Naive B cell (primary cell): ENCODE results near the gene ZMYM3. TPM values are rescaled to one million over a fixed set of nuclear protein-coding genes. Genes with fewer than 3 reads are reported as not detected.
"Not testable (repeated sequence)": the region's sequence is repeated elsewhere in the genome, so short reads cannot be mapped to it uniquely, and the experiment has no call there.

ENCODE experiments used
- ATAC-seq, 2 donors: fragments of 150-1000 bp; cut with Tn5 transposase; 2 replicates each; pipeline ENCODE4 v1.10.0; 2021; ENCODE audit warnings: low read depth in 2 of 2, mild to moderate bottlenecking in 2 of 2, moderate library complexity in 2 of 2
- DNase-seq: peaks from one replicate; pipeline ENCODE4 v3.0.0; 2022
- H3K27ac Mint-ChIP-seq, 6 donors: one replicate each; pipeline ENCODE4 v1.8.0; 2020 to 2022; ENCODE audit warnings: mild to moderate bottlenecking in 6 of 6, mixed read lengths in 6 of 6, moderate library complexity in 5 of 6, inconsistent platforms in 2 of 6
- H3K27me3 Mint-ChIP-seq, 3 donors: one replicate each; pipeline ENCODE4 v1.8.0; 2021 to 2022; ENCODE audit warnings: mixed read lengths in 3 of 3, mild to moderate bottlenecking in 1 of 3
- H3K36me3 Mint-ChIP-seq, 2 donors: one replicate each; pipeline ENCODE4 v1.8.0; 2020 to 2022; ENCODE audit warnings: mixed read lengths in 2 of 2, inconsistent platforms in 1 of 2, mild to moderate bottlenecking in 1 of 2
- H3K4me1 Mint-ChIP-seq, 3 donors: one replicate each; pipeline ENCODE4 v1.8.0; 2020 to 2022; ENCODE audit warnings: mixed read lengths in 3 of 3, inconsistent platforms in 1 of 3, mild to moderate bottlenecking in 1 of 3, moderate library complexity in 1 of 3
- H3K4me3 Mint-ChIP-seq, 8 donors: one replicate each; pipeline ENCODE4 v1.8.0; 2020 to 2022; ENCODE audit warnings: mild to moderate bottlenecking in 8 of 8, mixed read lengths in 8 of 8, moderate library complexity in 8 of 8, inconsistent platforms in 2 of 8
- H3K9me3 Mint-ChIP-seq, 7 donors: one replicate each; pipeline ENCODE4 v1.8.0; 2020 to 2022; ENCODE audit warnings: mixed read lengths in 7 of 7, mild to moderate bottlenecking in 5 of 7, inconsistent platforms in 2 of 7, moderate library complexity in 1 of 7
- polyA plus RNA-seq, 6 donors: library from polyadenylated mRNA; unstranded; fragments of 300-500 nt; fragmentation: Illumina TruSeq; gene quantifications; one replicate each; pipeline ENCODE4 v1.2.3, GENCODE V29; 2021; ENCODE audit warnings: low read depth in 6 of 6

The ZMYM3 gene
- 10 to 100 TPM in 1 of 6 donors, 1 to 10 TPM in 5; 5.8 to 10.0 (median 7.8) TPM for polyA plus RNA-seq

- Mint-ChIP-seq H3K36me3 (peaks cover 0 to 7% of the 10 kb centered on the region in 2 donors), H3K4me1 (peaks cover 18 to 27% (median 26%) of the 10 kb centered on the region in 3 donors), H3K4me3 (peak within 1 kb of the TSS; percentile 81 to 96 (median 95)), H3K27ac (peak within 1 kb of the TSS; percentile 82 to 98 (median 94)), H3K9me3 (peaks cover 0 to 1% (median 0%) of the 10 kb centered on the region in 7 donors), H3K27me3 (no peaks in the 10 kb centered on the region)
- DNase-seq (peak; percentile 79), ATAC-seq (peak; percentile 83)
Measured at GRCh38 chrX:71254092-71254963, at the start of gene ZMYM3. TSS of gene ZMYM3 (minus strand) at chrX:71254140. CDS start at chrX:71253255, 885 bp downstream.

- Mint-ChIP-seq H3K4me3 (no peak overlapping the region), H3K9me3 (peaks cover 0 to 4% (median 0%) of the 10 kb centered on the region in 7 donors), H3K27me3 (no peaks in the 10 kb centered on the region), H3K27ac (peak overlapping the region in 1 of 6 donors; percentile 87), H3K4me1 (no peaks in the 10 kb centered on the region), H3K36me3 (no peaks in the 10 kb centered on the region)
- DNase-seq (no peak), ATAC-seq (no peak)
Measured at GRCh38 chrX:71302461-71303213, 48.7 kb upstream of the ZMYM3 start.

- Mint-ChIP-seq H3K27me3 (no peaks in the 10 kb centered on the region), H3K27ac (peak within 1 kb of the TSS in 4 of 6 donors; percentile 67 to 77 (median 69)), H3K9me3 (peaks cover 0 to 4% (median 0%) of the 10 kb centered on the region in 7 donors), H3K36me3 (no peaks in the 10 kb centered on the region), H3K4me3 (peak within 1 kb of the TSS in 1 of 8 donors; percentile 29), H3K4me1 (no peaks in the 10 kb centered on the region)
- no peak for DNase-seq
- no peak for ATAC-seq
Measured at GRCh38 chrX:71301195-71301924, 47.4 kb upstream of the ZMYM3 start, which contains the start of gene ITGB1BP2. TSS of gene ITGB1BP2 (plus strand) at chrX:71301750. CDS start at chrX:71301807, 57 bp downstream.

- H3K36me3 Mint-ChIP-seq, ATAC-seq, H3K9me3 Mint-ChIP-seq, H3K4me3 Mint-ChIP-seq, DNase-seq, H3K4me1 Mint-ChIP-seq, H3K27me3 Mint-ChIP-seq: not testable (repeated sequence)
- peak overlapping the region in 2 of 6 donors; percentile 67 to 69 for H3K27ac Mint-ChIP-seq
Measured at GRCh38 chrX:71300495-71300894, 46.6 kb upstream of the ZMYM3 start.

- not testable (repeated sequence) for H3K4me3 Mint-ChIP-seq, H3K27me3 Mint-ChIP-seq, H3K36me3 Mint-ChIP-seq, DNase-seq, H3K9me3 Mint-ChIP-seq, H3K27ac Mint-ChIP-seq, H3K4me1 Mint-ChIP-seq, ATAC-seq
Measured at GRCh38 chrX:71300064-71300463, 46.1 kb upstream of the ZMYM3 start.

- Mint-ChIP-seq H3K4me1 (no peaks in the 10 kb centered on the region), H3K9me3 (no peaks in the 10 kb centered on the region), H3K36me3 (no peaks in the 10 kb centered on the region), H3K4me3 (no peak overlapping the region), H3K27ac (no peak overlapping the region), H3K27me3 (no peaks in the 10 kb centered on the region)
- no peak for ATAC-seq
- DNase-seq: no peak
Measured at GRCh38 chrX:71298119-71298518, 44.2 kb upstream of the ZMYM3 start.

- H3K9me3 Mint-ChIP-seq: no peaks in the 10 kb centered on the region
- H3K27ac Mint-ChIP-seq: peak overlapping the region in 1 of 6 donors; percentile 29
- no peaks in the 10 kb centered on the region for H3K36me3 Mint-ChIP-seq
- ATAC-seq (no peak), DNase-seq (no peak)
- H3K4me3 Mint-ChIP-seq: peak overlapping the region in 1 of 8 donors; percentile 21
- no peaks in the 10 kb centered on the region for H3K27me3 Mint-ChIP-seq
- H3K4me1 Mint-ChIP-seq: no peaks in the 10 kb centered on the region
Measured at GRCh38 chrX:71296806-71297205, 42.9 kb upstream of the ZMYM3 start.

GRCh38 chrX:71292669-71293365, 38.9 kb upstream of the ZMYM3 start:
- Mint-ChIP-seq H3K27me3 (no peaks in the 10 kb centered on the region), H3K4me1 (peaks cover 0 to 5% (median 3%) of the 10 kb centered on the region in 3 donors), H3K27ac (peak overlapping the region in 1 of 6 donors; percentile 19), H3K36me3 (no peaks in the 10 kb centered on the region), H3K9me3 (no peaks in the 10 kb centered on the region), H3K4me3 (no peak overlapping the region)
- no peak for DNase-seq
- no peak for ATAC-seq

GRCh38 chrX:71291381-71291780, 37.4 kb upstream of the ZMYM3 start:
- Mint-ChIP-seq H3K4me3 (no peak overlapping the region), H3K4me1 (peaks cover 0 to 11% (median 3%) of the 10 kb centered on the region in 3 donors), H3K36me3 (no peaks in the 10 kb centered on the region), H3K27me3 (no peaks in the 10 kb centered on the region), H3K9me3 (no peaks in the 10 kb centered on the region), H3K27ac (peak overlapping the region in 1 of 6 donors; percentile 43)
- DNase-seq: no peak
- no peak for ATAC-seq

- Mint-ChIP-seq H3K9me3 (peaks cover 0 to 1% (median 0%) of the 10 kb centered on the region in 7 donors), H3K4me3 (peak overlapping the region in 3 of 8 donors; percentile 8 to 70 (median 54)), H3K27ac (no peak overlapping the region), H3K27me3 (no peaks in the 10 kb centered on the region), H3K4me1 (peaks cover 0 to 31% (median 12%) of the 10 kb centered on the region in 3 donors), H3K36me3 (no peaks in the 10 kb centered on the region)
- ATAC-seq (no peak), DNase-seq (no peak)
Measured at GRCh38 chrX:71285929-71286328, 32.0 kb upstream of the ZMYM3 start.

- H3K4me1 Mint-ChIP-seq: peaks cover 0 to 30% (median 9%) of the 10 kb centered on the region in 3 donors
- H3K27ac Mint-ChIP-seq: peak within 1 kb of the TSS; percentile 99 to 100 (median 99)
- H3K27me3 Mint-ChIP-seq: peaks cover 0 to 3% (median 0%) of the 10 kb centered on the region in 3 donors
- peaks cover 0 to 5% (median 0%) of the 10 kb centered on the region in 7 donors for H3K9me3 Mint-ChIP-seq
- H3K4me3 Mint-ChIP-seq: peak within 1 kb of the TSS; percentile 95 to 99 (median 97)
- ATAC-seq (peak; percentile 81 to 86), DNase-seq (peak; percentile 88)
- H3K36me3 Mint-ChIP-seq: peaks cover 0 to 8% of the 10 kb centered on the region in 2 donors
Measured at GRCh38 chrX:71283403-71284143, 29.6 kb upstream of the ZMYM3 start, which contains the start of gene NONO. TSS of gene NONO (plus strand) at chrX:71283635. CDS start at chrX:71290638, 7,003 bp downstream.
